Uterus (tissue), 4 donors: Measurements from ENCODE around the gene PIGP. TPM values are rescaled to one million over a fixed set of nuclear protein-coding genes. Genes with fewer than 3 reads are reported as not detected.

Source experiments
- DNase-seq, 2 donors: peaks; one replicate each; pipeline ENCODE4 v3.0.0-alpha.2; 2019 to 2020
- H3K27ac ChIP-seq, 2 donors: fragments of 200-600 bp; sonication (generic); 1 replicate in 1 of 2; 2 replicates in 1 of 2; pipeline ENCODE4 v1.5.1; 2016 to 2018
- H3K27me3 ChIP-seq, 2 donors: fragments of 200-600 bp; sonication (generic); one replicate each; pipeline ENCODE4 v1.5.1; 2018 to 2019; ENCODE audit warnings: control low read depth in 1 of 2
- H3K36me3 ChIP-seq, 2 donors: fragments of 200-600 bp; sonication (generic); one replicate each; pipeline ENCODE4 v1.5.1; 2019; ENCODE audit warnings: control low read depth in 1 of 2
- H3K4me1 ChIP-seq, 2 donors: fragments of 200-600 bp; sonication (generic); one replicate each; pipeline ENCODE4 v1.5.1; 2018 to 2019; ENCODE audit warnings: control low read depth in 1 of 2
- H3K4me3 ChIP-seq, 2 donors: fragments of 200-600 bp; sonication (generic); 1 replicate in 1 of 2; 2 replicates in 1 of 2; pipeline ENCODE4 v1.5.1; 2018 to 2019; ENCODE audit warnings: mild to moderate bottlenecking in 1 of 2
- H3K9me3 ChIP-seq, 2 donors: fragments of 200-600 bp; sonication (generic); one replicate each; pipeline ENCODE4 v1.5.1; 2019; ENCODE audit warnings: control low read depth in 1 of 2
- CTCF ChIP-seq, 4 experiments: fragments of 200-600 bp in 2 of 4; fragments of 450-650 bp in 2 of 4; sonication (generic) in 2 of 4; IDR thresholded peaks; one replicate each; pipeline ENCODE4 v1.5.1; 2016 to 2019; ENCODE audit warnings: antibody characterized with exemption in 4 of 4, mild to moderate bottlenecking in 2 of 4, moderate library complexity in 1 of 4
- POLR2A ChIP-seq, 2 donors: fragments of 450-650 bp; IDR thresholded peaks; one replicate each; pipeline ENCODE4 v1.6.1; 2016; ENCODE audit warnings: antibody characterized with exemption in 2 of 2, mild to moderate bottlenecking in 1 of 2, moderate library complexity in 1 of 2
- intact Hi-C: fragments of 100-400 bp; cut with DNase I; formaldehyde crosslinking; loops from one replicate; pipeline ENCODE4 v1.15.1; 2023; ENCODE audit warnings: low total_unique reads
- total RNA-seq, 4 donors: library from RNA; depleted of rRNA in 3 of 4; stranded (reverse); fragments of >200 nt in 3 of 4; gene quantifications; one replicate each; pipeline versions ENCODE4 v1.1.0 to v1.2.4, GENCODE V29; 2014 to 2023
- donor health status: DM: yes; HTN: yes; CAD: no.

Gene PIGP
- total RNA-seq, 4 donors from 2014 or later: 1.8 to 20.1 (median 9.3) TPM

- Histone ChIP-seq H3K27me3 (no peaks in the 10 kb centered on the region), H3K4me1 (no peaks in the 10 kb centered on the region), H3K27ac (no peak overlapping the region), H3K4me3 (no peak overlapping the region), H3K9me3 (no peaks in the 10 kb centered on the region), H3K36me3 (no peaks in the 10 kb centered on the region)
- intact Hi-C loops: no loop called here
- TF ChIP-seq CTCF (IDR thresholded peaks at IDR 0.05): no peak
- no peak for TF ChIP-seq POLR2A (IDR thresholded peaks at IDR 0.05)
- no peak for DNase-seq
These were observed 29.1 kb downstream of the PIGP start for GRCh38 chr21:37043818-37044217.

- no peaks in the 10 kb centered on the region for H3K9me3 ChIP-seq
- no peak overlapping the region for H3K27ac ChIP-seq
- no peak overlapping the region for H3K4me3 ChIP-seq
- TF ChIP-seq POLR2A (IDR thresholded peaks at IDR 0.05): no peak
- no peak for TF ChIP-seq CTCF (IDR thresholded peaks at IDR 0.05)
- no peak for DNase-seq
- H3K4me1 ChIP-seq: no peaks in the 10 kb centered on the region
- no peaks in the 10 kb centered on the region for H3K36me3 ChIP-seq
- intact Hi-C loops: no loop called here
- no peaks in the 10 kb centered on the region for H3K27me3 ChIP-seq
These were observed 31.1 kb downstream of the PIGP start for GRCh38 chr21:37041706-37042271.

- H3K4me1 ChIP-seq: no peaks in the 10 kb centered on the region
- no peak overlapping the region for H3K27ac ChIP-seq
- intact Hi-C loops: no loop called here
- no peaks in the 10 kb centered on the region for H3K36me3 ChIP-seq
- no peaks in the 10 kb centered on the region for H3K27me3 ChIP-seq
- H3K9me3 ChIP-seq: no peaks in the 10 kb centered on the region
- no peak for DNase-seq
- H3K4me3 ChIP-seq: no peak overlapping the region
- TF ChIP-seq POLR2A (IDR thresholded peaks at IDR 0.05) (no peak), CTCF (IDR thresholded peaks at IDR 0.05) (no peak)
These were observed 32.7 kb downstream of the PIGP start for GRCh38 chr21:37040212-37040611.

- H3K27ac ChIP-seq: no peak overlapping the region
These were observed 33.3 kb downstream of the PIGP start for GRCh38 chr21:37039411-37040075.

More at GRCh38 chr21:37039411-37040075, 33.3 kb downstream of the PIGP start:
- Histone ChIP-seq H3K27me3 (no peaks in the 10 kb centered on the region), H3K4me1 (no peaks in the 10 kb centered on the region), H3K9me3 (no peaks in the 10 kb centered on the region), H3K4me3 (no peak overlapping the region), H3K36me3 (no peaks in the 10 kb centered on the region)
- intact Hi-C loops: no loop called here
- no peak for TF ChIP-seq CTCF (IDR thresholded peaks at IDR 0.05)
- no peak for TF ChIP-seq POLR2A (IDR thresholded peaks at IDR 0.05)
- no peak for DNase-seq
